Hepatocyte (in vitro differentiated cells): ENCODE data around the gene RESF1. TPM values are rescaled to one million over a fixed set of nuclear protein-coding genes. Genes with fewer than 3 reads are reported as not detected.
A peak's percentile ranks its signal among the peaks of the same experiment; 100 is the strongest.

Source experiments
- DNase-seq: peaks from one replicate; pipeline ENCODE4 v3.0.0-alpha.2; 2016; ENCODE audit warnings: low spot score
- H2AFZ ChIP-seq: fragments of 200-600 bp; sonication (generic); 2 replicates; pipeline ENCODE4 v1.6.0; 2016; ENCODE audit warnings: antibody characterized with exemption, mild to moderate bottlenecking
- H3K27ac ChIP-seq: fragments of 200-600 bp; sonication (generic); 2 replicates; pipeline ENCODE4 v1.5.1; 2016; ENCODE audit warnings: mild to moderate bottlenecking
- H3K27me3 ChIP-seq: fragments of 200-600 bp; sonication (generic); 2 replicates; pipeline ENCODE4 v1.6.1; 2016
- H3K36me3 ChIP-seq: fragments of 200-600 bp; sonication (generic); replicated peaks from 2 replicates; pipeline ENCODE4 v1.5.1; 2016; ENCODE audit warnings: low read depth; ENCODE audit not compliant: insufficient read depth
- H3K4me1 ChIP-seq: fragments of 200-600 bp; sonication (generic); 2 replicates; pipeline ENCODE4 v1.5.1; 2016; ENCODE audit warnings: mild to moderate bottlenecking, moderate library complexity; ENCODE audit not compliant: insufficient read depth
- H3K4me2 ChIP-seq: fragments of 200-600 bp; sonication (generic); 2 replicates; pipeline ENCODE4 v1.6.0; 2016
- H3K4me3 ChIP-seq: fragments of 200-600 bp; sonication (generic); 2 replicates; pipeline ENCODE4 v1.5.1; 2016; ENCODE audit warnings: mild to moderate bottlenecking
- H3K79me2 ChIP-seq: fragments of 200-600 bp; sonication (generic); 2 replicates; pipeline ENCODE4 v1.6.0; 2017; ENCODE audit warnings: mild to moderate bottlenecking
- H3K9me2 ChIP-seq: fragments of 200-600 bp; sonication (generic); replicated peaks from 2 replicates; pipeline ENCODE4 v1.6.0; 2017; ENCODE audit warnings: mild to moderate bottlenecking; ENCODE audit not compliant: insufficient read depth
- H3K9me3 ChIP-seq: fragments of 200-600 bp; sonication (generic); 2 replicates; pipeline ENCODE4 v1.5.1; 2016; ENCODE audit warnings: low read depth, mild to moderate bottlenecking
- H4K20me1 ChIP-seq: fragments of 200-600 bp; sonication (generic); 2 replicates; pipeline ENCODE4 v1.6.0; 2016; ENCODE audit warnings: mild to moderate bottlenecking; ENCODE audit not compliant: insufficient read depth, poor library complexity, severe bottlenecking
- EZH2 ChIP-seq: fragments of 200-600 bp; sonication (generic); IDR thresholded peaks from 2 replicates; pipeline ENCODE4 v1.6.1; 2016; ENCODE audit warnings: antibody characterized with exemption, mild to moderate bottlenecking, borderline replicate concordance
- EZH2phosphoT487 ChIP-seq: fragments of 200-600 bp; sonication (generic); IDR thresholded peaks from one replicate; pipeline ENCODE4 v1.6.1; 2018; ENCODE audit warnings: antibody characterized with exemption, mild to moderate bottlenecking, low read depth, moderate library complexity; ENCODE audit not compliant: unreplicated experiment, severe bottlenecking
- WGBS: methylation state at CpG from one replicate; pipeline ENCODE4 v1.1.6; 2016; ENCODE audit warnings: low lambda C conversion rate; ENCODE audit errors: missing lambda C conversion rate; 5-methylcytosine and 5-hydroxymethylcytosine counted together
- polyA plus RNA-seq: library from polyadenylated mRNA; unstranded; fragments of >200 nt; fragmentation: Nextera tagmentation; extraction: Ambion mirVana; gene quantifications from 2 replicates; pipeline ENCODE4 v1.2.1, GENCODE V29; 2016
- total RNA-seq: library from RNA; depleted of rRNA; stranded (reverse); fragments of >200 nt; gene quantifications from 2 replicates; pipeline ENCODE4 v1.2.3, GENCODE V29; 2014
- TF ChIP-seq, protein P1 (sequence below): fragments of 200-600 bp; sonication (generic); IDR thresholded peaks from 2 replicates; pipeline ENCODE4 v1.5.1; 2016; ENCODE audit warnings: antibody characterized with exemption, mild to moderate bottlenecking; ENCODE audit not compliant: poor library complexity

The RESF1 gene
- total and polyA plus RNA-seq, 2 experiments from 2014 or later, result 28.8 to 63.8 TPM

DNA sequence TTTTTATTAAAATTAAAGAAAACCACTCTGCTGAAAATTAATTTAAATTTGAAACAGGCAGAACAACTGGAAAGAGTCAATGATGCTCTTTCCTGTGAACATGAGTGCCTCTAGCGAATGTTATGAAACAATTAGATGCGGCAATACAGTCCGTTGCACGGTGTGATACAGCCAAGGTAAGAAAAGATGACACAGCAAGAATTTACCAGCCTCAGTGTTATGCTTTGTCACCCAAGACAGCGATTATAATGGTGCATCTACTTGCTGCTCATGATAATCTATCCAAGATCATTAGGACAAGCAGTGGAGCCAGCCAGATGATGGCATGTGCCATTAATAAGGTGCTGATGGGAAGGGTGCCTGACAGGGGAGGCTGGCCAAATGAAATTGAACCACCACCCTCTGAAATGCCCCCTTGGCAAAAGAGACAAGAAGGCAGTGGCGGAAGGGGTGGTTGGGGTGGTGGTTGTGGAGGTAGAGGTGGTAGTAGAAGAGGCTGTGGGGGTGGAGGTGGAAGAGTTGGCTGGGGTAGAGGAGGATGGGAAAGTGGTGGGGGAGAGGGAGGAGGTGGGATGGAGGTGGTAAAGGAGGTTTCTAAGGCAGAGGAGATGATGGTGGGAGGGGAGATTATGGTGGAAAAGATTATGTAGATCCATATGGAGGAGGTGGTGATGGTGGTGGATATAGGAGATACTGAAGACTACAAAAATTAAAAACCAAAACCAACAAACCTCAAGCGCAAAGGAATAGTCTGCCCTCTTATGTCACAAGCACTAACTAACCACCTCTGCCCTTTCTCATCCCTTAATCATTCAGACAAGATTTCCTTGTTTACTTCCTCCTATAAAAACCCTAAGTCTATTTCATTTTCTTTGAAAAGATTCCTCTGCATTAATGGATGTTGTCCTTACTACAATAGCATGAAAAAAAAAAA lies 4.0 kb upstream of the RESF1 start:
- Histone ChIP-seq H3K27me3 (no peaks in the 10 kb centered on the region), H3K4me2 (no peak overlapping the region), H2AFZ (no peak overlapping the region), H3K4me3 (no peak overlapping the region), H3K9me3 (no peaks in the 10 kb centered on the region), H3K79me2 (peaks cover 4% of the 10 kb centered on the region), H3K36me3 (no peaks in the 10 kb centered on the region), H4K20me1 (no peaks in the 10 kb centered on the region), H3K9me2 (no peaks in the 10 kb centered on the region), H3K4me1 (peaks cover 3% of the 10 kb centered on the region), H3K27ac (no peak overlapping the region)
- 98% methylated on average over 7 of the region's 7 CpGs for WGBS
- DNase-seq, result no peak
- TF ChIP-seq EZH2 (no peak), EZH2phosphoT487 (no peak)
- TF ChIP-seq, protein P1, sequence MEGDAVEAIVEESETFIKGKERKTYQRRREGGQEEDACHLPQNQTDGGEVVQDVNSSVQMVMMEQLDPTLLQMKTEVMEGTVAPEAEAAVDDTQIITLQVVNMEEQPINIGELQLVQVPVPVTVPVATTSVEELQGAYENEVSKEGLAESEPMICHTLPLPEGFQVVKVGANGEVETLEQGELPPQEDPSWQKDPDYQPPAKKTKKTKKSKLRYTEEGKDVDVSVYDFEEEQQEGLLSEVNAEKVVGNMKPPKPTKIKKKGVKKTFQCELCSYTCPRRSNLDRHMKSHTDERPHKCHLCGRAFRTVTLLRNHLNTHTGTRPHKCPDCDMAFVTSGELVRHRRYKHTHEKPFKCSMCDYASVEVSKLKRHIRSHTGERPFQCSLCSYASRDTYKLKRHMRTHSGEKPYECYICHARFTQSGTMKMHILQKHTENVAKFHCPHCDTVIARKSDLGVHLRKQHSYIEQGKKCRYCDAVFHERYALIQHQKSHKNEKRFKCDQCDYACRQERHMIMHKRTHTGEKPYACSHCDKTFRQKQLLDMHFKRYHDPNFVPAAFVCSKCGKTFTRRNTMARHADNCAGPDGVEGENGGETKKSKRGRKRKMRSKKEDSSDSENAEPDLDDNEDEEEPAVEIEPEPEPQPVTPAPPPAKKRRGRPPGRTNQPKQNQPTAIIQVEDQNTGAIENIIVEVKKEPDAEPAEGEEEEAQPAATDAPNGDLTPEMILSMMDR, result no peak

DNA sequence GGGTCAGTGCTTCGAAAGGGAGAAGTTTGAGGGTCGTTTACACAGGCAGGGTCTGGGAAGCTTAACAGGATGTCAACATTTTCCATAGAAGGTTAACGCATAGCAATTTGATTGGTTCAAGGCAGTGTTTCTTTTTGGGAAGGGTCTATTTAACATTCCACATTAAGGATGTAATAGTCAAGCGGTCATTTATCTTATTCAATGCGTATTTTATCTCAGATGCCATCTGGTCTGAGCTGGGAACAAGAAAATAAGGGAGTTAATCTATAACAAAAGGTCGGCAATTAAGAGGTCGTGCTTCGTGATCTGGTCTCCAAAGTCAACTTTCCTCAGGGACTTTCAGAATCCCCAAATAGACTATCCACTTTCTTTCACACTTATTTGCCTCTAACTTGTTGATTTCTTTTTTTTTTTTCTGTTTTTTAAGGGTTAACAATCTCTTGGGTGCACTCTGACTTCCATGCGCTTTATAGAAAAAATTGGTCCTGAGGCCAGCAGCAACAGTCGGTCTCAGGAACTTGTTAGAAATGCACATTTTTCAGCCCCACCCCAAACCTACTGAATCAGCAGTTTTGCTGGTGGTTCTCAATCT lies 550 bp upstream of the RESF1 start:
- H3K36me3 ChIP-seq, result no peaks in the 10 kb centered on the region
- no peaks in the 10 kb centered on the region for H3K27me3 ChIP-seq
- DNase-seq, result no peak
- peak overlapping the region; percentile 78 for H3K4me2 ChIP-seq
- peaks cover 14% of the 10 kb centered on the region for H4K20me1 ChIP-seq
- peak overlapping the region; percentile 82 for H2AFZ ChIP-seq
- H3K27ac ChIP-seq, result peak overlapping the region; percentile 94
- peak overlapping the region; percentile 89 for H3K4me3 ChIP-seq
- no peak for TF ChIP-seq EZH2
- no peak for TF ChIP-seq EZH2phosphoT487
- TF ChIP-seq, protein P1, result no peak
- 4% methylated on average over 10 of the region's 10 CpGs for WGBS
- H3K9me2 ChIP-seq, result no peaks in the 10 kb centered on the region
- no peaks in the 10 kb centered on the region for H3K9me3 ChIP-seq
- H3K4me1 ChIP-seq, result peaks cover 10% of the 10 kb centered on the region
- peaks cover 36% of the 10 kb centered on the region for H3K79me2 ChIP-seq

DNA sequence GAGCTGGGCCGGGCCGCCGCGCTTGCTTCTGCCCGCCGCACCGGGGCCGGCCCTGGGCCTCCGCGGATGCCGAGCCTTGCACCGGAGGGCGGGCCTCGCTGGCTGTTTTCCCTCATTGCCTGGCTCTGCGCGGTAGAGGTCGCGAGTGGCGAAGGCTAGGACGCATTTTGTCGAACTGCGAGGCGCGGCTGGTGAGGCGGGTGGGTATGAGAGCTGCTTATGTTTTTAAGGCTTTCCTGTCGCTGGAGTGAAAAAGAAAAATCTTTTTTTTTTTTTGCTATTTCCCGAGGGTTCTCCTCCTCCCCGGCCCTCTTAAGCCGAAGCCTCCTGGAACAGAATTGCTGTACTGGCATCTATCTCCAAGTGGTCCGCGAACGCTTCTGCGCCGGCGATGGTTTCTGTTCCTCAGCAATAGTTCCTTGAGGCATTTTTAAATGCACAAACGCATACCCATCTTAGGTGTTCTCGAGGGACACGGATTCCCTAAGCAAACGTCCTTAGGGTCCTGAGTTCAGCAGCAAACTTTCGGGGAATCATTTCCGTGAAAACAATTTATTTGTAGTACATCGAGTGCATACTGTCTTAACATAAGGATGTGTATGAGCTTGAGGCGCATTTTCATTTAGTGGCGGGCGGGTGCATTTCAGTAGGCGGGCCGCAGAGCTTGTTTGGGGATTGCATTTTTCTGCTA lies 631 bp downstream of the RESF1 start:
- peak overlapping the region; percentile 76 for H3K4me2 ChIP-seq
- H3K79me2 ChIP-seq, result peaks cover 48% of the 10 kb centered on the region
- H3K9me3 ChIP-seq, result no peaks in the 10 kb centered on the region
- H2AFZ ChIP-seq, result peak overlapping the region; percentile 52
- WGBS, result 2% methylated on average over 46 of the region's 47 CpGs
- peaks cover 10% of the 10 kb centered on the region for H3K4me1 ChIP-seq
- peak; percentile 79 for DNase-seq
- peak overlapping the region; percentile 94 for H3K27ac ChIP-seq
- H3K36me3 ChIP-seq, result no peaks in the 10 kb centered on the region
- TF ChIP-seq, protein P1, result peak; percentile 31
- no peak for TF ChIP-seq EZH2
- H3K9me2 ChIP-seq, result no peaks in the 10 kb centered on the region
- peaks cover 14% of the 10 kb centered on the region for H4K20me1 ChIP-seq
- H3K27me3 ChIP-seq, result no peaks in the 10 kb centered on the region
- H3K4me3 ChIP-seq, result peak overlapping the region; percentile 89
